Left renal pelvis (tissue), 4 donors: ENCODE data around the gene INIP. TPM values are rescaled to one million over a fixed set of nuclear protein-coding genes. Genes with fewer than 3 reads are reported as not detected.
"Not testable (repeated sequence)": the region's sequence is repeated elsewhere in the genome, so short reads cannot be mapped to it uniquely, and the experiment has no call there.

Experiments
- DNase-seq, 4 donors: peaks; one replicate each; pipeline ENCODE4 v3.0.0-alpha.2; 2013; ENCODE audit warnings: low read depth in 4 of 4, low spot score in 3 of 4
- polyA plus RNA-seq, 4 donors: library from polyadenylated mRNA; unstranded; fragments of 120-200 nt; gene quantifications; one replicate each; pipeline ENCODE4 v1.2.1, GENCODE V29; 2013; ENCODE audit not compliant: insufficient read length in 4 of 4

INIP gene
- polyA plus RNA-seq, 4 donors = 24.9 to 39.0 (median 30.8) TPM

DNA sequence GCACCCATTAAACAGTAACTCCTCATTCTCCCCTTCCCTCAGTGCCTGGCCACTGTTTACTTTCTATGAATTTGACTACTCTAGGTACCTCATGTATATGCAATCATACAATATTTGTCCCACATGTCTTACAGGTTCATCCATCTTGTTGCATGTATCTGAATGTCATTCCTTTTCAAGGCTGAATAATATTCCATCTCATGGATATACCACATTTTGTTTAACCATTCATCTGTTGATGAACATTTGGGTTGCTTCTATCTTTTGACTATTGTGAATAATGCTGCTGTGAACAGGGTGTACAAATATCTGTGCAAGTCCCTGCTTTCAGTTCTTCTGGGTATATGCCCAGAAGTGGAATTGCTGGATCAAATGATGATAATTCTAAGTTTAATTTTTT, 40.9 kb downstream of the INIP start:
- no peak for DNase-seq

DNA sequence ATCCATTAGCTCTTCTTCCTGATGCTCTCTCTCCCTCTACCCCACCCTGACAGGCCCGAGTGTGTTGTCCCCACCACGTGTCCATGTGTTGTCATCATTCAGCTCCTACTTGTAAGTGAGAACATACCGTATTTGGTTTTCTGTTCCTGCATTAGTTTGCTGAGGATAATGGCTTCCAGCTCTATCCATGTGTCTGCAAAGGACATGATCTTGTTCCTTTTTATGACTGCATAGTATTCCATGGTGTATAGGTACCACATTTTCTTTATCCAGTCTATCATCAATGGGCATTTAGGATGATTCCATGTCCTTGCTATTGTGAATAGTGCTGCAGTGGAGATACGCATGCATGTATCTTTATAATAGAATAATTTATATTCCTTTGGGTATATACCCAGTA, 44.7 kb downstream of the INIP start:
- DNase-seq = not testable (repeated sequence)

DNA sequence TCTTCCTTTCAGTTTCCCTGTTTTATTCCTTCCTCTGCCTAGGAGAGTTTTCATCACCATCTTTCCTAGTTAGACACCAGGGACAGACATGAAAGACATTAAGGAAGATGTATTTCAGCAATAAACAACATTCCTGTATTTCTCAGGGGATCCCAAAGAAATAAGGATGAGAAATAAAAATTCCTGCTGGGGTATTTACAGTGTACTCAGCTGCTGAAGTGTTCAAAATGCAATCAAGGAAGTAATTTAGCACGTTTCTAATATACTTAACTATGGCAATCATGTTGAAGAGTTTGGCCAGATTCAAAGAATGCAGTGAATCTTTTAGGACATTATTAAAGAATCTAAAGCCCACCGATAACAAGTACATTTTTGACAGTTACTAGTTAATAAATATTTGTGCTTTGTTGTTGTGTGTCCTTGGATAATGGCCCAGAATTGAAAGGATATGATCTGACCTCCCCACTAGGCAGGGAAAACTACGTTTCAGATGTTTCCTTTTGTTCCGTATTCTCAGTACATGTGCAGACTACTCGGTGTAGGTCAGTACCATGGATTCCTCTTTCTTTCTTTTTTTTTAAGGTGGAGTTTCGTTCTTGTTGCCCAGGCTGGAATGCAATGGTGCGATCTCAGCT, 46.8 kb downstream of the INIP start:
- DNase-seq = no peak

DNA sequence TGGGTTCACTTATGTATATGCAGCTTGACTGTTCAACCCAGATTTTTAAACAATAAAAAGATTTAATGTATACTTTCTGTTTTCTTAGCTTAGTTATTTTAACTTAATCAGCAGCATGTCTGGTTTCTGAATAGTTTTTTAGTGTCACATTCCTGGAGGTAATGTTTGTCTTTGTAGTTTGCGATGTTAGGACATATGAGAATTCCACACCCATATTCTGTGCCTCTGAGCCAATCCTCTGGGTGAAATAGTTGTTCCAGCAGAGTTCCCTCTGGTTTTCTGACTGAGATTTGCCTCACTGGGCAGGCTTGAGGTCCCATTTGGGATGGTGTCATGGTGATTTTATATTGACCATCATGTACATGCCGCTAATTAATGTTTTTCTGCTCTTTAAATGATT, 48.6 kb downstream of the INIP start:
- DNase-seq = no peak

DNA sequence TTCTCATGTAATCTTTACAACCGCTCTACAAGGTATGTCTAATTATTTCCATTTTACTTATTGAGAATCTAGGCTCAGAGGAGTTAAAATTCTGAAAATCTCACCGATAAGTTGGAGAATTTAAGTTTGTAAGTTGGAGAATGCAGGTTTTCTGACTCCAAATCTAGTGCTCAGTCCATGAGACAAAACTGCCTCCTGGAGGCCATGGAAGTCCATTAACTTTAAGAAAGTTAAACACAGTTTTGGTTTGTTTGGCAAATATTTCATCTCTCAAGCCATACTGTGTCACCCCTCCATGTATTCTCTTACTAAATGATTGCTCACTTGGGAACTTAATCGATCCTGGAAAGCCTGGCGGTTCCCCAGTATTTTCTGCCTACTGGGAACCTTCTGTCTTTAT, 52.6 kb downstream of the INIP start:
- DNase-seq = no peak

DNA sequence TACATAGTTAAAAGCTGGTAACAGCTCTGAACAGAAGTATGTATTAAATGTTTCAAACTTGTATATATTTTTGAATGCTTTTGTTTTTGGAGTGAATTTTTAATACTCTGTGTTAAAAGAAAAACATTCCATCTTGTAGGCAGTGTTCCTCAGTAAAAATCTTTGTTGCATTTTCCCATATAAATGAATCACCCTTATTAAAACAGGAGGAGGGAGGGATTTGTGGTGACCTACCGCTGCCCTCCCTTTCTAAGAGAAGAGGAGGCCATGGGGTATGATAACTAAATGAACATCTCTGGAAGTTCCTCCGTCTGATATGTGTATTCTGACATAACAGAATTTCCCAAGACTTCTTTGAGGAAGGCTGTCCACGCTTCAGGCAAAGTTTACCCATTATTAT, 53.4 kb downstream of the INIP start:
- no peak for DNase-seq

DNA sequence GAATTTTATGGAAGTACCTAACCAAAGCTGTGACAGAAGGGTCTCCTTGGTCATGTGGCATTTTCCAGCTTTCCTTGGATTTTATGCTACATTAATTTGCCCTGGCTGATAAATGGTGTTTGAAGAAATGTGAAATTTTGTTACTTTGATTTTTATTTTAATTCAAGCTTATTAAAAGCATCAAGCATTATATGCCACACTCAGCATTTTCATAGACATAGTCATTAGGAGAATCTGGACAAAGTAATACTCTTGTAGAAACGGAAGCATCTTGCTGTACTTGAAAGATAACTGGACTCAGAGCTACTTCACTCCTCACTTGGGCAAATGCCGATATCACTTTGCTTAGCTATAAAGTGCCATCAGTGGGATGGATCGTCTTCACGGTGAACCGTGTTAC, 54.2 kb downstream of the INIP start:
- no peak for DNase-seq

DNA sequence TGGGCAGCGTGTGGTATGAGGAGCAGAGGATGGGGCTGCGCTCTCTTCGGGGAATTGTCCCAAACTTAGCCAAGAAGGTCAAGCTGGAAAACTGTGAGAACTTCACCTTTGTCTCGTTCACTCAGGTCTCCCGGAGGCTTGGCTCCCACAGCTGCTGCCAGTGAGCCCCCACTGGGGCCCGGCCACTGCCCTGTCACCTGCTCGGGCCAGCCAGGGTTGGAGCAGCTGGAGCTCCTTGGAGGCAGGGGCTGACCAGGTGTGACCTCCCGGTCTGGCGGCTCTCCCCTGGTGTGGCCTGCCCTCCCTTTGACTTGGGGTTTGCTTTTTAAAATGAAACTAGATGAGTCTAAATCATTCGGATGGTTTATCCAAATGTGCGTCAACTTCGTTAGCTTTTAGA, 58.0 kb downstream of the INIP start:
- no peak for DNase-seq

DNA sequence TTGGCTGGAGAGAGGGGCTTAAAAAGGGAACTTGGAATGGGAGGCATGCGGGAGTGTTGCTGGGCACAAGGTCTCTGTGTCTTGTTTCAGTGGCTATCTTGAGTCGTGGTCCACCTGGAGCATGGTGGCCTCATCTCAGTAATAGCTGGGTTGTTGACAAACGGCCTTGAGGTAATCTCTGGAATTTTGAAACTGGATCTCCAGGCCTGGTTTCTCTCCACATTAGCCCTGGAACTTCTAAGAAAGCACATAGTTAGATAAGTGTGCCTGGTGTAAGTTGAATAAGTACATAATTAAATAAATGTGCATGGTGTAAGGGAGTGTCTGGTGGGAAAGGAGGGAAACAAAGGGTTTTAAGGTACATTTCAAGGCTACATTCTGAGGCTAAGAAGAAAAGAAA, 62.2 kb downstream of the INIP start:
- no peak for DNase-seq

DNA sequence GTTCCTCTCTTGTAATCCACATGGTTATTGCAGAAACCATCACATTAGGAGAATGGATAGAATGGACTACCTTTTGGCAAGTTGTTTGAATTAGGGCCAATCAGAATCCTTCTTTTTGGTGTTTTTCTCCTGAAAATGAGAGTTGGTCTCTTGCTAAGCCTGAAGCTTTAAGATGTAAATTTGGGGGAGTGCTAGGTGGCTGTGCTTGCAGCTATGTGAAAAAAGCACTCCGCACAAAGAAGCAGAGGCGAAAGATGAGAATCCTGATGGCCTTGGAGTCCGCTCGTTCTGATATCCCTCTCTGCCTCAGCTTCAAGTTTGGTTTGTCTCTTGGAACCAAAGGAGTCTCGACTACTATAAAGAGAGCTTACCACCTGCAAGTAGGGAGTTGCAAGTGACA, 63.6 kb downstream of the INIP start:
- DNase-seq = no peak

DNA sequence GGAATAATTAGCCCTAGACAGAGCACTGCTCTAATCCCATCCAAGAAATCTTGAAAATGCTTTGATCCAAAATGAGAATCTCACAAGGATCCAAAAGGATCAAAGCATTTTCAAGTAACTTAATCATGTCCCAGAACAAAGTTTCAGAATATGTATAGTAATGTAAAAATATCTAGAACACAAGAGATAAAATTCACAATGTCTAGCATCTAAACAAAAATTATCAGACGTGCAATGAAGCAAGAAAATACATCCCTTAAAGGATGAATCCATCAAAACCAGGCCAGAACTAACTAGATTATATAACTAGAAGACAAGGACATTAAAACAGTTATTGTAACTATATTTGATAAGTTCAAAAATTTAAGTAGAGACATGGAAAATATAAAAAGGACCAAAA, 69.3 kb downstream of the INIP start:
- no peak for DNase-seq

DNA sequence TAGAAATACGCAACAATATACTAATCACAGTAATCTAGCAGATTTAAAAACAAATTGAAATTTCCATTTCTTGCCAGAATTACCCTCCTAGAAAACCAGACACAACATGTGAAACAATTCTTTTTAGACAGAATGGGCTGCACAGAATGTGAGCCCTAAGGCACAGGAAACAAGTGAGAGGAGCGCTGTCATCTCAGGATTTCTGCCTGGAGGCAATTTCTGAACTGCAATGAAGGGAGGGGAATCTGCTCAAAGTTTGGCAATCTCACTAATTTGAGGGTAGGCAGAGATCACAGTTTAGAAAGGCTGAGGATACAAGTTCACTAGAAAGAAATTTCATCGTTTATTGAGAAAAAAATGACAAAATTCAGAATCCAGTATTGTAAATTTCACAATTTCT, 70.3 kb downstream of the INIP start:
- DNase-seq = no peak

DNA sequence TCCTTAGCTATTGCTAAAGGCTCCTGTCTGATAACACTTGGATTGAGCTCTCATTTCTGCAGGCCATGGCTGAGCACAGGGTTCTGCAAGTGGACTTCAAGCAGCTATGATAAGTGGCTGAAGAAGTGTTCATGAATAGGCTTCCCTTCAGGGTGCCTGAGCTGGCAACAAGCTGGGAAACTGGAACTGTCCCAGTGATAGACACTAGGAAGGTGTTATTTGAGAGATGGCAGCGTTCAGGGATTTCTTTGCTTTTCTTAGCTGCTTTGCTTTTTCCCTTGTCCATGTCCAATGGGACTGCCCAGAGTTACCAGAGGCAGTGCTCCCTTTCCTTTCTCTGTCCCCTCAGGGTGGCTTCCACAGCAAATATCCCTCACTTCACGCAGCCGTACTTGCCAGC, 75.8 kb downstream of the INIP start:
- DNase-seq = no peak

DNA sequence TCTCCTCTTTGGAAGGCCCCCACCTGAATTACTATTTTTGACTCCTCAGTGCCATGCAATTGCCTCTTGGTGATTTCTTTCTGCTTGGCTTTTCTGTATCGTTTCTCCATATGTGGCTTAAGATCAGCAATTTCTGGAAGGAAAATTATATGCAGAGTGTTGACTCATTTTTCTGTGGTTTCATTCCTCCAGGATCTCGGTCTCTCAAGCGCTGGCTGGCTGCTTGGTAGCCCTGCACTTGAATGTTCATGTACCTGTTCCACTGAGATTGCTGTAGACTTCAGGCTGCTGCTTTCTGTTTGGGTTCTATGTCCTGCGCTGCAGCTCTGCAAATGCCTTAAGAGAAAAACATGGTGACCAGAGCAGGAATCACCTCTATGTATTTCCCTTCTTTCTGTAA, 77.6 kb downstream of the INIP start:
- no peak for DNase-seq

Other genes starting within 250 kb of the INIP start
- 10 to 100 TPM in 3 of 4 donors, 1 to 10 TPM in 1; 5.7 to 15.9 (median 13.7) TPM for gene KIAA1958, start 231.3 kb downstream of the INIP start, polyA plus RNA-seq
- gene SNX30, start 32.6 kb upstream of the INIP start, polyA plus RNA-seq = 10 to 100 TPM; 12.0 to 21.3 (median 19.4) TPM
- gene SLC46A2, start 172.8 kb upstream of the INIP start, polyA plus RNA-seq = under 1 TPM in 3 of 4 donors, not detected in 1; 0.10 to 0.47 (median 0.29) TPM